BLaER1 treated with 17β-estradiol and CSF1 and Interleukin-3, amounts not matched to agents 10 nM and 100 nM (cell line): ENCODE measurements around the gene DOCK8.

Experiments
- H3K27ac ChIP-seq, 11 experiments: shearing (Covaris generic); formaldehyde crosslinking; 2 replicates each; pipeline ENCODE4 v1.8.1; 2022
- H3K27me3 ChIP-seq, 11 experiments: shearing (Covaris generic); formaldehyde crosslinking; 2 replicates each; pipeline ENCODE4 v1.8.1; 2022
- H3K36me3 ChIP-seq, 11 experiments: shearing (Covaris generic); formaldehyde crosslinking; 2 replicates each; pipeline ENCODE4 v1.8.1; 2022
- H3K4me1 ChIP-seq, 10 experiments: shearing (Covaris generic); formaldehyde crosslinking; 2 replicates each; pipeline ENCODE4 v1.8.1; 2022
- H3K4me2 ChIP-seq, 11 experiments: shearing (Covaris generic); formaldehyde crosslinking; 2 replicates each; pipeline ENCODE4 v1.8.1; 2022
- H3K4me3 ChIP-seq, 10 experiments: shearing (Covaris generic); formaldehyde crosslinking; 2 replicates each; pipeline ENCODE4 v1.8.1; 2022
- H3K9ac ChIP-seq, 11 experiments: shearing (Covaris generic); formaldehyde crosslinking; 2 replicates each; pipeline ENCODE4 v1.8.1; 2022
- H3K9me3 ChIP-seq, 11 experiments: shearing (Covaris generic); formaldehyde crosslinking; replicated peaks in 1 of 11; 2 replicates each; pipeline ENCODE4 v1.8.1; 2022
- H4K20me1 ChIP-seq, 11 experiments: shearing (Covaris generic); formaldehyde crosslinking; 2 replicates each; pipeline ENCODE4 v1.8.1; 2022
- Cebpa-rat ChIP-seq, 11 experiments: shearing (Covaris generic); IDR thresholded peaks; 2 replicates each; pipeline ENCODE4 v1.8.1; 2022

DOCK8 gene

DNA sequence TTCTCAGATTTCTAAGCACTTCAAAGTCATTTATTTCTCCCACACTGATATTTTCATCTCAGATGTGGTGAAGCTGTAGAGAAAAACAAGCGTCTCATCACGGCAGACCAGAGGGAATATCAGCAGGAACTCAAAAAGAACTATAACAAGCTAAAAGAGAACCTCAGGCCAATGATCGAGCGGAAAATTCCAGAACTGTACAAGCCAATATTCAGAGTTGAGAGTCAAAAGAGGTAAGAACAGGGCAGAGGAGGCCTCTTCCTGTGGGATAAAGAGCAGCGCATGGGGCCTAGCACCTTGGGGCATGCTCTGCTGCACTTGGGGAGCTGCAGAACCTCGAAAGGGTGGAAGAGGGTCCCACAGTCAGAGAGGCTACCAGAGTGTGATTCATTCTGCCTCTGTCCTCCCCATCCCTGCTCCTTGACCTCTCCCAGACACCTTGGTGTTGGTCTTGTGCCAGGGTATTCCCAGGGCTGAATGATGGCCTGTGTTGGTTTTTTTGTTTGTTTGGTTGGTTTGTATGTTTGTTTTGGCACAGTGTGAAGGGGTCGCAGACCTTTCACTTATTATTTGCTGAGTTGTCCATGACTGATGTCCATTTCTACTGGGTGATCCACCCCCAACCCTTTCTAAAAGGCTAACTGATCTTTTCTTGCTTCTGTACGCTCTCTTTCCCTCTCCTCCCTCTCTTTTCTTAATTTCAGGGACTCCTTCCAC, 248.9 kb downstream of the DOCK8 start:
- Histone ChIP-seq H3K4me1 (peaks cover 2 to 6% (median 4%) of the 10 kb centered on the region in 10 experiments; a peak in 16 of 20 replicates), H3K27ac (no peak overlapping the region), H3K9ac (no peak overlapping the region), H3K4me3 (no peak overlapping the region), H3K27me3 (no peaks in the 10 kb centered on the region), H3K4me2 (no peak overlapping the region), H4K20me1 (no peaks in the 10 kb centered on the region; a peak in 1 of 22 replicates), H3K9me3 (no peaks in the 10 kb centered on the region), H3K36me3 (peaks cover 0 to 84% (median 15%) of the 10 kb centered on the region in 11 experiments; a peak in 16 of 22 replicates)
- TF ChIP-seq Cebpa-rat (IDR thresholded peaks at IDR 0.05), result no peak

DNA sequence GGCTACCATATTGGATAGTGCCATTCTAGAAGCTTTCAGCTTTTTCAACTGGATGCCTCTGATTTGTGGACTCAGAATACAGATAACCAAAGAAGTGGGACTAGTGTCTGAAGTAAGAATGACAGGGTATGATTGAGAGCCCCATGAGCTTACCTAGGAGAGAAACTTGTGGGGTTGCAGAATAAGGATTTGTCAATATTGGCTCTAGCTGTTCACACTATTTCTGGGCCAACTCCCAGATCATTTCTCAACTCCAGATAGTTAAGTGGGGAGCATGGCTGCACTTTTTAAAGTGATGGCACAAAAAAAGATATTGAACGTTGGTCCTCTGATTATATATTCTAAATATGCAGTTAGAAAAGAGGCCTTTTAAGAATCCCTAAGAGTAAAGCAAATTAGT, 252.1 kb downstream of the DOCK8 start:
- Histone ChIP-seq H3K9ac (no peak overlapping the region), H3K4me3 (no peak overlapping the region), H3K27me3 (no peaks in the 10 kb centered on the region), H3K4me2 (no peak overlapping the region), H4K20me1 (no peaks in the 10 kb centered on the region; a peak in 1 of 22 replicates), H3K36me3 (peaks cover 0 to 54% (median 15%) of the 10 kb centered on the region in 11 experiments; a peak in 16 of 22 replicates), H3K9me3 (no peaks in the 10 kb centered on the region), H3K27ac (no peak overlapping the region), H3K4me1 (peaks cover 23 to 29% (median 27%) of the 10 kb centered on the region in 10 experiments)
- TF ChIP-seq Cebpa-rat (IDR thresholded peaks at IDR 0.05), result no peak

DNA sequence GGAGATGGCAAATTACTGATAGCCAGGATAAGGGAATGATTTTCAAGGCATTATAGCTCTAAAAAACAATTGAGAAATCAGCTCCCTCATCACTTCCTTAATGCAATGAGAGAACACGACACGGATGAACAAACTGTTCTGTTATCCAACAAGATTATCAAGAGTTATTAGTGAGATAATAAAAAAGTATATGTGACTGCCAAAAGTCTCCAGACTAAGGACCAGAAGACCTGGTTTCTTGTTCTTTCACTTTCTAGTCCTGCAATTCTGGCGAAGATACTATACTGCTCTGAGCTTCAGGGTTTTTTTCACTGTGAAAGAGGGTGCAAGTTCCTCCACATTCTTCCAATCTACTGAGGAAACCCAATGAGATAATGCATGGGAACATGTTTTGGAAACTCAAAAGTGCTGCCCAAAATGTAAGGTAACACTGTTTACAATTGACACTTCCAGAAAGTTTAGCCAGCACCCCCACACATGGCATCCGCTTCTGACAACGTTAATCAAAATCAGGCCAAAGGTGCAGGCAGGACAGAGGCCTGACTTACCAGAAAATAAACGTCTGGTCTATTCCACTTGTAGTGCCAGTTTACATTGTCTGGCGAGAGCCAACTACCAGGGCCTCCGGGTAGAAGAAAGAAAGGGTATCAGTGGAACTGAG, 254.2 kb downstream of the DOCK8 start:
- peak overlapping the region in 4 of 11 experiments; percentile 7 to 60 (median 48); a peak in 4 of 22 replicates for H3K27ac ChIP-seq
- no peaks in the 10 kb centered on the region for H3K27me3 ChIP-seq
- peak overlapping the region; percentile 78 to 97 (median 89) for H3K4me2 ChIP-seq
- TF ChIP-seq Cebpa-rat (IDR thresholded peaks at IDR 0.05), result no peak
- peaks cover 23 to 29% (median 27%) of the 10 kb centered on the region in 10 experiments for H3K4me1 ChIP-seq
- H3K4me3 ChIP-seq, result peak overlapping the region; percentile 54 to 73 (median 62); a peak in 17 of 20 replicates
- no peaks in the 10 kb centered on the region for H4K20me1 ChIP-seq
- peak overlapping the region in 10 of 11 experiments; percentile 63 to 79 (median 72); a peak in 14 of 22 replicates for H3K9ac ChIP-seq
- peaks cover 0 to 33% (median 7%) of the 10 kb centered on the region in 11 experiments; a peak in 16 of 22 replicates for H3K36me3 ChIP-seq
- no peaks in the 10 kb centered on the region for H3K9me3 ChIP-seq

DNA sequence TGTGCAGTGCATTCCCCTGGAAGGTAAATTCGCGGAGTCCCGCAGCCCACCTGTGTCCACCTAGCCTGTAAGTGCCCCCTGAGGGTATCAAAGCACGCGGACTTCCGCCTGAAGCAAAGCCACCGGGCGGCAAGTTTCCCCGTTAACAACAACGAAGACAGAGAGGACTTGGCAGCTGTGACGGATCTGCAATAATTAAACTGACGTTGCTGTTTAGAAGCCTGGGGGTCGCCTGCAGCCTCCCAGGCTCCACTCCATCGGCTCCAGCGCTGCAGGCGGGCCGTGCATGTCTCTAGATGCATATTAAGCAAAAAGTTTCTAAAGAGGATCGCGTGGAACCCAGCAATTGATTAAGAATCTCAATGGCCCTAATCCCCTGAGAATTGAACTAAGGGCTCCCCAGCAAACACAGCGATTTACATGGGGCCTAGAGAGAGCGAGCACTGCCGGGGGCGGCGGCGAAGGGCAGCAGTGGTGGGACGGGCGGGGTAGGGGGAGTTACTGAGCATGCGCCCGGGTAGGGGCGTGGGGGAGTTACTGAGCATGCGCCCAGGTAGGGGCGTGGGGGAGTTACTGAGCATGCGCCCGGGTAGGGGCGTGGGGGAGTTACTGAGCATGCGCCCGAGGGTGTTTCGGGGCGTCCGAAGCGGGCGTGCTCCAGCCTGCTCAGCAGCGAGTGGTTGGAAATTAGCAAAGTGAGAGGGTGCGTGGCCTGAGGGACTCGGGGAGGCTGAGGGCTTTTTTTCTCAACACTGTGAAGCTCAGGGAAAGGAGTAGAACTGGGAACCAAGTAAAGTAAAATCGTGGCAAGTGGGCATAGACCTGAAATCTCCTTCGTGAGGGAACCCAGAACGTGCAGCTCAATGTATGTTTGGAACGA, 255.2 kb downstream of the DOCK8 start:
- peaks cover 0 to 23% (median 0%) of the 10 kb centered on the region in 11 experiments; a peak in 10 of 22 replicates for H3K36me3 ChIP-seq
- no peaks in the 10 kb centered on the region for H3K9me3 ChIP-seq
- no peaks in the 10 kb centered on the region for H4K20me1 ChIP-seq
- peaks cover 23 to 29% (median 27%) of the 10 kb centered on the region in 10 experiments for H3K4me1 ChIP-seq
- peak overlapping the region; percentile 78 to 97 (median 89) for H3K4me2 ChIP-seq
- no peak for TF ChIP-seq Cebpa-rat (IDR thresholded peaks at IDR 0.05)
- H3K4me3 ChIP-seq, result peak overlapping the region; percentile 54 to 73 (median 62)
- H3K27me3 ChIP-seq, result no peaks in the 10 kb centered on the region
- H3K9ac ChIP-seq, result peak overlapping the region; percentile 56 to 79 (median 72)
- peak overlapping the region in 10 of 11 experiments; percentile 14 to 71 (median 58); a peak in 20 of 22 replicates for H3K27ac ChIP-seq

DNA sequence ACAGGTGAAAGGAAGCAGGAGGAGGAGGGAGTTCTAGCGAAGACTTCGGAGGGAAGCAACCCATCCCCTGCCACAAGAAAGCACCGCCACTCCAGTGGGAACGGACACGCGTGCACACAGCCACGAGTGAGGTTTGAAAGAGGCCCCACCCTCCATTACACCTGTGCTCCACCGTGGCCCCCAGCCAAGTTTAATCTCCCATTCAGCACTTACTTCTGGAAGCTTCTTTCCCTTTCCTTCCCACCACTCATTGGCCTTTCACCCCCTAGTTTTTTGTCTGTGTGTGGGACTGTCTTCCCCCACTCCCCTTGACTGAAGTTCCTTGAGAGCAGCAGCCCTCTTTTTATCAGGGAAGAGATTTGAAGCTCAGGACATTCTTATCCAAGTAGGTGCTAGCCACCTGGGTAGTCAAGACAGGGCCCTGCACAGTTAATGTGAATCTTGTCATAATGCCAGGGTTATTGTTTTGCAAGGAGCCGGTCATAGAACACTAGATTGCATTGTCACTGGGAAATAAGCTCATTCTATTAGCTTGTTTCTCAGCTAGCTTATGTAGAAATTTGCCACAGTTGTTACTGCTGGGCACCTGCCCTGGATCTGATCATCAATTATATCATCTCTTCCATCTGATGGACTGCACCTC, 256.0 kb downstream of the DOCK8 start:
- H3K4me2 ChIP-seq, result peak overlapping the region; percentile 78 to 97 (median 87)
- peaks cover 0 to 15% (median 0%) of the 10 kb centered on the region in 11 experiments; a peak in 10 of 22 replicates for H3K36me3 ChIP-seq
- no peaks in the 10 kb centered on the region for H3K9me3 ChIP-seq
- no peak for TF ChIP-seq Cebpa-rat (IDR thresholded peaks at IDR 0.05)
- peak overlapping the region; percentile 54 to 73 (median 62) for H3K4me3 ChIP-seq
- peaks cover 23 to 29% (median 27%) of the 10 kb centered on the region in 10 experiments for H3K4me1 ChIP-seq
- H3K27ac ChIP-seq, result peak overlapping the region in 9 of 11 experiments; percentile 11 to 61 (median 19); a peak in 8 of 22 replicates
- H4K20me1 ChIP-seq, result no peaks in the 10 kb centered on the region
- no peaks in the 10 kb centered on the region for H3K27me3 ChIP-seq
- H3K9ac ChIP-seq, result peak overlapping the region; percentile 56 to 76 (median 70); a peak in 21 of 22 replicates

DNA sequence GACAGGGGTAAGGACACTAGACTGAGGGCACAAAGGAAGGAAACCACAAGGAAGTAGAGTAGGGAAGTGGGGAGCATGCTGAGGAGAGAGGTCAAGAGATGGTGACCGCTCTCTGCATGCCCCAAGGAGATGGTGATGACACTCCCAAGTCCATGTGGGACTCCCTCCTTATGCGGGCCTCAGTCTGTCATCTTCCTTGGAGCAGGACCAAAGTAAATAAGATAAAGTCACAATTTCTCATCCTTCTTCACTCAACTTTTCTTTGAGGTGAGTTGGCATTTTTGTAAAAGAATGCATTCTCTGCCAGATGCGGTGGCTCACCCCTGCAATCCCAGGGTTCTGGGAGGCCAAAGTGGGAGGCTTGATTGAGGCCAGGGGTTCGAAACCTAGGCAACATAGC, 256.7 kb downstream of the DOCK8 start:
- Histone ChIP-seq H3K27me3 (no peaks in the 10 kb centered on the region), H3K9me3 (no peaks in the 10 kb centered on the region), H3K9ac (no peak overlapping the region), H3K36me3 (peaks cover 0 to 9% (median 0%) of the 10 kb centered on the region in 11 experiments; a peak in 4 of 22 replicates), H3K4me3 (no peak overlapping the region), H3K4me1 (peaks cover 23 to 29% (median 27%) of the 10 kb centered on the region in 10 experiments), H3K4me2 (peak overlapping the region; percentile 78 to 97 (median 87); a peak in 21 of 22 replicates), H4K20me1 (no peaks in the 10 kb centered on the region), H3K27ac (no peak overlapping the region)
- TF ChIP-seq Cebpa-rat (IDR thresholded peaks at IDR 0.05), result no peak

DNA sequence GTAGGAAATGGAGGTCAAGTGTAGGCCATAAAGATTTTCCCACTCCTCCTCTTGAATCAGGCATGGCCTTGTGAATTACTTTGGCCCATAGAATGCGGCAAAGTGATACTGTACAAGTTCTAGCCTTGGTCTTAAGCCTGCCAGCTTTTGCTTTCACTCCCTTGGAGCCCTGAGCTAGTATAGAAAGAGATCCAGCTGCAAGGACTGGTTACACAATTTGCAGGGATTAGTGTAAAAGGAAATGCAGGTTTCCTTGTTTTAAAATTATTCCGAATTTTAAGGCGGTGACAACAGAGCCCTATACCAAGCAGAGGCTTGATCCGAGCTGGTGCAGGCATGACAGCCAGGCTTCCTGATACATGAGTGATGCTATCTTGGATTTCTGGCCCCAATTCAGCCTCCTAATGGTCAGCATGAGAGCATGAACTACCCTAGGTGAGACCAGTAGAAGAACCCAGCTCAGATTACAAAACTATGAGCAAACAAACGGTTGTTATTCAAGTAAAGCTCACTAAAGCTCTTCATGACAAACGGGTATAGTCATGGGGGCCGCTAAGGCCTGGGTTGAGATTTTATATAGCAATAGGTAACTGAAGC, 257.9 kb downstream of the DOCK8 start:
- Histone ChIP-seq H3K4me2 (no peak overlapping the region), H3K4me1 (peaks cover 23 to 29% (median 27%) of the 10 kb centered on the region in 10 experiments), H4K20me1 (no peaks in the 10 kb centered on the region), H3K9me3 (no peaks in the 10 kb centered on the region), H3K27me3 (no peaks in the 10 kb centered on the region), H3K9ac (no peak overlapping the region), H3K27ac (no peak overlapping the region), H3K36me3 (no peaks in the 10 kb centered on the region), H3K4me3 (no peak overlapping the region)
- no peak for TF ChIP-seq Cebpa-rat (IDR thresholded peaks at IDR 0.05)

DNA sequence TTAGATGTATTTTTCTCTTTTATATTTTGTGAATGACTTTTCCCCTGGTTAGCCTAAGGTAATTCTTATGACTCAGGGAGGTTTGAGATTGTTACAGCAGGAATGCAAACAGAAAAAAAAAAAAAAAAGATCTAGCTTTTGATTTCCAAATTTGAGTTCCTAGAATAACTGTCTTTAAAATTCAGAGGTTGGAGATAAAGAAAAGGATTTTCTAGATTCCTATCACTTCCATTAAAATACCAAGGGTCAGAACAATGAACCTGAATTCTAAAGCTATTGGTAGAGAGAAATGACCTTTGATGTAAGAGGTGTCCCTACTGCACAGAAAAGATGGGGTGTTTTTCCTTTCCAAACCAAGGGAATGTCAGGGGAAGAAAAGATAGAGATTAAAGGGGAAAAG, 262.5 kb downstream of the DOCK8 start:
- Histone ChIP-seq H3K27ac (no peak overlapping the region), H3K4me3 (no peak overlapping the region), H3K9me3 (peaks cover 0 to 7% (median 3%) of the 10 kb centered on the region in 11 experiments; a peak in 7 of 22 replicates), H3K4me1 (no peaks in the 10 kb centered on the region), H3K4me2 (no peak overlapping the region), H4K20me1 (no peaks in the 10 kb centered on the region), H3K9ac (no peak overlapping the region), H3K27me3 (no peaks in the 10 kb centered on the region), H3K36me3 (no peaks in the 10 kb centered on the region)
- TF ChIP-seq Cebpa-rat (IDR thresholded peaks at IDR 0.05), result no peak
